Astrocyte of the hippocampus (primary cell): Measurements from ENCODE around the gene IFNA5.
A peak's percentile ranks its signal among the peaks of the same experiment; 100 is the strongest.

Experiments
- DNase-seq: peaks from one replicate; pipeline ENCODE4 v3.0.0; 2011; ENCODE audit warnings: low read depth, low spot score

Gene IFNA5

GRCh38 chr9:21294364-21294774 is 10.7 kb downstream of the IFNA5 start:
- peak; percentile 60 for DNase-seq

GRCh38 chr9:21289848-21290247 is 15.3 kb downstream of the IFNA5 start:
- no peak for DNase-seq

GRCh38 chr9:21287280-21287679 is 17.8 kb downstream of the IFNA5 start:
- DNase-seq, result no peak

GRCh38 chr9:21286659-21287058 is 18.5 kb downstream of the IFNA5 start:
- DNase-seq, result no peak

- no peak for DNase-seq
Observed at GRCh38 chr9:21286099-21286498, 19.0 kb downstream of the IFNA5 start.

DNA sequence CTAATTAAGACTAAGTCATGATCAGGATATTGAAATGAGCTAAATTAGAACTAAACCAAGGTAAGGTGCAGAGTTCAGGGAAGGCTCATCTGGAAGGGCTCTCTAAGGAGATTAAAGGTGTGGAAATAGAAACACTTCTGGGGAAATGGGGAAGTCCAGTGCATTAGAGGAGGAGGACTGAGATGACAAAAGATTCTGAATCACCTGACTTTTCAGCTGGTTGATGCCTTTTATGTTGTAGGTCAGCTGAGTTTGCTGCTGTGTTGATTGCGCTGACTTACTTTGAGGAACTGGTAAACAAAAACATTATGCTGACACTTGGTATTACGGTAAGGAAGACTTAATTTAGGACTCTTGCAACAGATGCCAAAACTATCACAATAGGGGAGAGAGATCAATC is 23.8 kb downstream of the IFNA5 start:
- DNase-seq, result no peak

DNA sequence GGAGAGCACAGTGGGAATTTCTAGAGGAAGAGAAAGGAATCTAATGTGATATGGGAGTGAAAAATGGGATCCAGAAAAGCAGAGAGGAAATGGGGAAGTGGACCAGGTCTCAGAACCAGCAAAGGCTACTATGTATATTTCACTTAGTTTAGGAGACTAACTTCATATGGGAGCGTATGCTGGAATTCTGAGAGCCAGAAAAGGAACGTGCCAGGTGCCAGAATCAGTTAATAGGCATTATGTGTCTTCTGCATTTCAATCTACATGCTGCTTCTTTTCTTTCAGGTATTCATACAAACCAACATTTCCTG is 36.8 kb downstream of the IFNA5 start:
- no peak for DNase-seq

- no peak for DNase-seq
Observed at GRCh38 chr9:21267485-21268346, 37.4 kb downstream of the IFNA5 start.

GRCh38 chr9:21266733-21267484 is 38.2 kb downstream of the IFNA5 start:
- DNase-seq, result no peak

DNA sequence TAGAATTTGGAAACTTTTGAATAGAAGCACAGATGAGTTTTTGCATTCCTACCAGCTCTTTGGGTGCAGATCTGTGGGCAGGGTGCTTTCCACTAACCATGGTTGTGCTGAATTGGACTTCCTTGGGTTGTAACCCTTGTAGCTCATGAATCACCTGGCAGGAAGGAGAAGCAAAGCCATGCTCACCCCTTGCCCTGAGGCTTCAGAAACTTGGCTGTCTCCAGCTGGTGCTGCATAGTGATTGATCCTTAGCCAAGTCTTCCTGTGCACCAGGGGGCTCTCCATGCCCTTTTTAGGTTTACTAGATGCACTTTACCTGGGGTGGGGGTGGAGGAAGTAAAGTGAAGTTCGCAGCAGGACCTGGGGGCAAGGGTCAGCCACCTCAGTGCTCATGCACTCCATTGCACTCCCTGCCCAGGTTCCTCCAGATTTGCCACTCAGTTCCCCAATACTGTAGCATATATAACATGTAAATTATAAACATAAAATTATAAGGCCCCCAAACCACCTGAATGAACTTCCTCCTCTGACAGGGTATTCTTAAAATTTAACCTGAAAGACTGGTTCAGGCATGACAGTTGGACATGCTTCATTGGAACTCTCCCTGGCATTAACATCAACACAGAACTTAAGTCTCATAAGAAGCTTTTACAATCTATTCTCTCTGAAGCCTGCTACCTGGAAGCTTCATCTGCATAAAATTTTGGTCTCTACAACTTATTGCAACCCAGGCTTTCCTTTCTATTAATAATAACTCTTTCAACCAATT is 39.5 kb downstream of the IFNA5 start:
- DNase-seq, result no peak

- DNase-seq, result no peak
Observed at GRCh38 chr9:21255538-21256212, 49.4 kb downstream of the IFNA5 start.
